Mammary epithelial cell (primary cell): ENCODE results near the gene PLAAT3.

Experiments used
- CTCF ChIP-seq, 2 donors: IDR thresholded peaks in 1 of 2; conservative IDR thresholded peaks in 1 of 2; 2 replicates each; pipeline ENCODE4 v1.5.1; 2011 to 2012; ENCODE audit warnings: inconsistent platforms in 2 of 2, low read length in 2 of 2, mild to moderate bottlenecking in 2 of 2, control low read depth in 1 of 2, low read depth in 1 of 2; ENCODE audit not compliant: insufficient read depth in 1 of 2; ENCODE audit errors: extremely low read depth in 1 of 2
- EZH2 ChIP-seq: IDR thresholded peaks from 2 replicates; pipeline ENCODE4 v1.6.1; 2012; ENCODE audit warnings: low read length, inconsistent platforms, borderline replicate concordance

GRCh38 chr11:63574856-63575602 lies 39.2 kb downstream of the PLAAT3 start:
- TF ChIP-seq EZH2 (no peak), CTCF (conservative IDR thresholded peaks at IDR 0.05 in 1 of 2, IDR thresholded peaks at IDR 0.05 in 1 of 2; ENCODE audit: extremely low read depth in 1 of 2, insufficient read depth in 1 of 2, low read depth in 1 of 2, low read length in 2 of 2) (no peak)
